SK-N-SH treated with all-trans-retinoic acid at 6 μM for 48 hours (cell line): Measurements from ENCODE around the gene KIF21A.

ENCODE experiments used
- ATAC-seq: fragments of 200-7000 bp; cut with Tn5 transposase; 3 replicates; pipeline ENCODE4 v1.9.1; 2020; ENCODE audit warnings: mild to moderate bottlenecking, moderate library complexity
- BACH2 ChIP-seq: fragments of 250-450 bp; sonication (Bioruptor Pico); IDR thresholded peaks from 2 replicates; pipeline ENCODE4 v1.9.0; 2021; ENCODE audit warnings: mild to moderate bottlenecking, borderline replicate concordance
- CSDC2 ChIP-seq: fragments of 250-450 bp; sonication (Bioruptor Pico); IDR thresholded peaks from 2 replicates; pipeline ENCODE4 v1.5.0; 2020; ENCODE audit warnings: mild to moderate bottlenecking, moderate library complexity
- ESRRG ChIP-seq: fragments of 250-450 bp; sonication (Bioruptor Pico); IDR thresholded peaks from 2 replicates; pipeline ENCODE4 v1.6.1; 2021; ENCODE audit warnings: mild to moderate bottlenecking
- GLIS3 ChIP-seq: fragments of 250-450 bp; sonication (Bioruptor Pico); IDR thresholded peaks from 2 replicates; pipeline ENCODE4 v1.5.0; 2020; ENCODE audit warnings: mild to moderate bottlenecking, moderate library complexity
- ISL1 ChIP-seq: fragments of 250-450 bp; sonication (Bioruptor Pico); IDR thresholded peaks from 2 replicates; pipeline ENCODE4 v2.1.2; 2022; ENCODE audit warnings: mild to moderate bottlenecking, moderate library complexity
- OSR1 ChIP-seq: fragments of 250-450 bp; sonication (Bioruptor Pico); IDR thresholded peaks from 2 replicates; pipeline ENCODE4 v1.8.0; 2022; ENCODE audit warnings: moderate library complexity, mild to moderate bottlenecking, inconsistent platforms
- PPARA ChIP-seq: fragments of 250-450 bp; sonication (Bioruptor Pico); IDR thresholded peaks from 2 replicates; pipeline ENCODE4 v1.5.0; 2020; ENCODE audit warnings: mild to moderate bottlenecking, borderline replicate concordance
- RARB ChIP-seq: fragments of 250-450 bp; sonication (Bioruptor Pico); IDR thresholded peaks from 2 replicates; pipeline ENCODE4 v1.8.0; 2021; ENCODE audit warnings: mild to moderate bottlenecking, moderate library complexity
- SNAI2 ChIP-seq: fragments of 250-450 bp; sonication (Bioruptor Pico); IDR thresholded peaks from 2 replicates; pipeline ENCODE4 v1.5.0; 2020; ENCODE audit warnings: mild to moderate bottlenecking, moderate library complexity
- TCF4 ChIP-seq: fragments of 250-450 bp; sonication (Bioruptor Pico); IDR thresholded peaks from 2 replicates; pipeline ENCODE4 v1.8.0; 2021; ENCODE audit warnings: mild to moderate bottlenecking, moderate library complexity, borderline replicate concordance
- TOX ChIP-seq: fragments of 250-450 bp; sonication (Bioruptor Pico); IDR thresholded peaks from 2 replicates; pipeline ENCODE4 v1.8.0; 2021; ENCODE audit warnings: mild to moderate bottlenecking, moderate library complexity, borderline replicate concordance
- ZC3H10 ChIP-seq: fragments of 250-450 bp; sonication (Bioruptor Pico); IDR thresholded peaks from 2 replicates; pipeline ENCODE4 v1.5.1; 2021; ENCODE audit warnings: mild to moderate bottlenecking, moderate library complexity
- ZFP3 ChIP-seq: fragments of 250-450 bp; sonication (Bioruptor Pico); IDR thresholded peaks from 2 replicates; pipeline ENCODE4 v1.5.0; 2020; ENCODE audit warnings: mild to moderate bottlenecking, moderate library complexity
- ZFP30 ChIP-seq: fragments of 450-650 bp; formaldehyde crosslinking; IDR thresholded peaks from 2 replicates; pipeline ENCODE4 v1.5.0; 2022; ENCODE audit warnings: mild to moderate bottlenecking, moderate library complexity
- ZNF8 ChIP-seq: fragments of 450-650 bp; formaldehyde crosslinking; IDR thresholded peaks from 2 replicates; pipeline ENCODE4 v1.5.0; 2020; ENCODE audit warnings: mild to moderate bottlenecking, moderate library complexity
- TF ChIP-seq, protein P1 (sequence below): fragments of 250-450 bp; sonication (Bioruptor Pico); IDR thresholded peaks from 2 replicates; pipeline ENCODE4 v1.5.1; 2021; ENCODE audit warnings: mild to moderate bottlenecking, moderate library complexity
- TF ChIP-seq, protein P2 (sequence below): fragments of 250-450 bp; sonication (Bioruptor Pico); IDR thresholded peaks from 2 replicates; pipeline ENCODE4 v1.5.1; 2020; ENCODE audit warnings: low read depth, mild to moderate bottlenecking, moderate library complexity
- TF ChIP-seq, protein P3 (sequence below): fragments of 250-450 bp; sonication (Bioruptor Pico); IDR thresholded peaks from 2 replicates; pipeline ENCODE4 v1.8.0; 2020; ENCODE audit warnings: mild to moderate bottlenecking, moderate library complexity, borderline replicate concordance
- TF ChIP-seq, protein P4 (sequence below): fragments of 250-450 bp; sonication (Bioruptor Pico); IDR thresholded peaks from 2 replicates; pipeline ENCODE4 v1.5.0; 2020; ENCODE audit warnings: mild to moderate bottlenecking, moderate library complexity
- TF ChIP-seq, protein P5 (sequence below): fragments of 250-450 bp; sonication (Bioruptor Pico); IDR thresholded peaks from 2 replicates; pipeline ENCODE4 v1.8.0; 2021; ENCODE audit warnings: low read depth, mild to moderate bottlenecking, moderate library complexity, borderline replicate concordance

The KIF21A gene

DNA sequence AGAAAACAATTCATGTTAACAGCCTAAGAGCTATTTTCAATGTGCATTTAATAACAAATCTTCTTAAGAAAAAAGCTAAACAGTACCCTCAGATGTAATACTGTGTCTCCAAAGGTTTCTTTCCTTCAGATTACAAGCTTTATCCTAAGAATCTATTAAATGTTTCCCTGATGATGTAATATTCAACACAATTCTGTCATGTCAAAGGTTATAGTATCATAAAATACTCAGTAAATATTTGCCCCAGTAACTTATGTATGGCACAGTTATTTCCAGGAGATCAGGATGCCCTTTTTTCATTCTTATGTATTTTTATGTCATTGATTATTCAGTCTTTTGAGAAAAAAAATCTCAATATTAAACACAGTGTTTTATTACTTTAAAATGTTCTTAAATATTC is 128.4 kb downstream of the KIF21A start:
- no peak for ATAC-seq
- TF ChIP-seq ISL1 (CRISPR knock-in tag) (no peak), ZFP30 (CRISPR knock-in tag) (no peak), TCF4 (CRISPR knock-in tag) (no peak), ZC3H10 (CRISPR knock-in tag) (no peak), GLIS3 (CRISPR knock-in tag) (no peak), CSDC2 (no peak)
- TF ChIP-seq, protein P1, sequence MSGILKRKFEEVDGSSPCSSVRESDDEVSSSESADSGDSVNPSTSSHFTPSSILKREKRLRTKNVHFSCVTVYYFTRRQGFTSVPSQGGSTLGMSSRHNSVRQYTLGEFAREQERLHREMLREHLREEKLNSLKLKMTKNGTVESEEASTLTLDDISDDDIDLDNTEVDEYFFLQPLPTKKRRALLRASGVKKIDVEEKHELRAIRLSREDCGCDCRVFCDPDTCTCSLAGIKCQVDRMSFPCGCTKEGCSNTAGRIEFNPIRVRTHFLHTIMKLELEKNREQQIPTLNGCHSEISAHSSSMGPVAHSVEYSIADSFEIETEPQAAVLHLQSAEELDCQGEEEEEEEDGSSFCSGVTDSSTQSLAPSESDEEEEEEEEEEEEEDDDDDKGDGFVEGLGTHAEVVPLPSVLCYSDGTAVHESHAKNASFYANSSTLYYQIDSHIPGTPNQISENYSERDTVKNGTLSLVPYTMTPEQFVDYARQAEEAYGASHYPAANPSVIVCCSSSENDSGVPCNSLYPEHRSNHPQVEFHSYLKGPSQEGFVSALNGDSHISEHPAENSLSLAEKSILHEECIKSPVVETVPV, result no peak
- TF ChIP-seq, protein P2, sequence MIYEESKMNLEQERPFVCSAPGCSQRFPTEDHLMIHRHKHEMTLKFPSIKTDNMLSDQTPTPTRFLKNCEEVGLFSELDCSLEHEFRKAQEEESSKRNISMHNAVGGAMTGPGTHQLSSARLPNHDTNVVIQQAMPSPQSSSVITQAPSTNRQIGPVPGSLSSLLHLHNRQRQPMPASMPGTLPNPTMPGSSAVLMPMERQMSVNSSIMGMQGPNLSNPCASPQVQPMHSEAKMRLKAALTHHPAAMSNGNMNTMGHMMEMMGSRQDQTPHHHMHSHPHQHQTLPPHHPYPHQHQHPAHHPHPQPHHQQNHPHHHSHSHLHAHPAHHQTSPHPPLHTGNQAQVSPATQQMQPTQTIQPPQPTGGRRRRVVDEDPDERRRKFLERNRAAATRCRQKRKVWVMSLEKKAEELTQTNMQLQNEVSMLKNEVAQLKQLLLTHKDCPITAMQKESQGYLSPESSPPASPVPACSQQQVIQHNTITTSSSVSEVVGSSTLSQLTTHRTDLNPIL (CRISPR knock-in tag), result no peak

DNA sequence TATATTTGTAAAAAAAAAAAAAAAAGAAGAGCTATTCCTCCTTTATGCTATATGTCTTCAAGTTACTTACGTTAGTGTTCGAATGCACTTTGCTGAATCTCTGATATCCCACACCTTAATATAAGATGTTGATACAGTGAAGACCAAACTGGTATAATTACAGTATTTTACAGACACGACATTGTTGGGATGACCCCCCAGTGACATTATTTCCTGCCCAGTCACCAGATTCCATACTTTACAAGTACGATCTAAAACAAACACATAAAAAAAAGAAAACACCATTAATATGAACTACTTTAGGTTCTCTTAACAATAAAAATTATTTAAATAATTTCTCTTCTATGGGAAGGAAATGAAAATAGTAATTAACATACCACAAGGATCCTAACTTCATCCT is 133.4 kb downstream of the KIF21A start:
- no peak for ATAC-seq
- TF ChIP-seq PPARA (CRISPR knock-in tag), result no peak
- TF ChIP-seq, protein P3, sequence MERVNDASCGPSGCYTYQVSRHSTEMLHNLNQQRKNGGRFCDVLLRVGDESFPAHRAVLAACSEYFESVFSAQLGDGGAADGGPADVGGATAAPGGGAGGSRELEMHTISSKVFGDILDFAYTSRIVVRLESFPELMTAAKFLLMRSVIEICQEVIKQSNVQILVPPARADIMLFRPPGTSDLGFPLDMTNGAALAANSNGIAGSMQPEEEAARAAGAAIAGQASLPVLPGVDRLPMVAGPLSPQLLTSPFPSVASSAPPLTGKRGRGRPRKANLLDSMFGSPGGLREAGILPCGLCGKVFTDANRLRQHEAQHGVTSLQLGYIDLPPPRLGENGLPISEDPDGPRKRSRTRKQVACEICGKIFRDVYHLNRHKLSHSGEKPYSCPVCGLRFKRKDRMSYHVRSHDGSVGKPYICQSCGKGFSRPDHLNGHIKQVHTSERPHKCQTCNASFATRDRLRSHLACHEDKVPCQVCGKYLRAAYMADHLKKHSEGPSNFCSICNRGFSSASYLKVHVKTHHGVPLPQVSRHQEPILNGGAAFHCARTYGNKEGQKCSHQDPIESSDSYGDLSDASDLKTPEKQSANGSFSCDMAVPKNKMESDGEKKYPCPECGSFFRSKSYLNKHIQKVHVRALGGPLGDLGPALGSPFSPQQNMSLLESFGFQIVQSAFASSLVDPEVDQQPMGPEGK, result no peak
- TF ChIP-seq ESRRG (CRISPR knock-in tag), result no peak
- no peak for TF ChIP-seq ZFP3 (CRISPR knock-in tag)
- TF ChIP-seq, protein P4, sequence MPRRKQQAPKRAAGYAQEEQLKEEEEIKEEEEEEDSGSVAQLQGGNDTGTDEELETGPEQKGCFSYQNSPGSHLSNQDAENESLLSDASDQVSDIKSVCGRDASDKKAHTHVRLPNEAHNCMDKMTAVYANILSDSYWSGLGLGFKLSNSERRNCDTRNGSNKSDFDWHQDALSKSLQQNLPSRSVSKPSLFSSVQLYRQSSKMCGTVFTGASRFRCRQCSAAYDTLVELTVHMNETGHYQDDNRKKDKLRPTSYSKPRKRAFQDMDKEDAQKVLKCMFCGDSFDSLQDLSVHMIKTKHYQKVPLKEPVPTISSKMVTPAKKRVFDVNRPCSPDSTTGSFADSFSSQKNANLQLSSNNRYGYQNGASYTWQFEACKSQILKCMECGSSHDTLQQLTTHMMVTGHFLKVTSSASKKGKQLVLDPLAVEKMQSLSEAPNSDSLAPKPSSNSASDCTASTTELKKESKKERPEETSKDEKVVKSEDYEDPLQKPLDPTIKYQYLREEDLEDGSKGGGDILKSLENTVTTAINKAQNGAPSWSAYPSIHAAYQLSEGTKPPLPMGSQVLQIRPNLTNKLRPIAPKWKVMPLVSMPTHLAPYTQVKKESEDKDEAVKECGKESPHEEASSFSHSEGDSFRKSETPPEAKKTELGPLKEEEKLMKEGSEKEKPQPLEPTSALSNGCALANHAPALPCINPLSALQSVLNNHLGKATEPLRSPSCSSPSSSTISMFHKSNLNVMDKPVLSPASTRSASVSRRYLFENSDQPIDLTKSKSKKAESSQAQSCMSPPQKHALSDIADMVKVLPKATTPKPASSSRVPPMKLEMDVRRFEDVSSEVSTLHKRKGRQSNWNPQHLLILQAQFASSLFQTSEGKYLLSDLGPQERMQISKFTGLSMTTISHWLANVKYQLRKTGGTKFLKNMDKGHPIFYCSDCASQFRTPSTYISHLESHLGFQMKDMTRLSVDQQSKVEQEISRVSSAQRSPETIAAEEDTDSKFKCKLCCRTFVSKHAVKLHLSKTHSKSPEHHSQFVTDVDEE (CRISPR knock-in tag), result no peak
- no peak for TF ChIP-seq GLIS3 (CRISPR knock-in tag)
- no peak for TF ChIP-seq ISL1 (CRISPR knock-in tag)
- TF ChIP-seq RARB (CRISPR knock-in tag), result no peak
- TF ChIP-seq SNAI2, result no peak

DNA sequence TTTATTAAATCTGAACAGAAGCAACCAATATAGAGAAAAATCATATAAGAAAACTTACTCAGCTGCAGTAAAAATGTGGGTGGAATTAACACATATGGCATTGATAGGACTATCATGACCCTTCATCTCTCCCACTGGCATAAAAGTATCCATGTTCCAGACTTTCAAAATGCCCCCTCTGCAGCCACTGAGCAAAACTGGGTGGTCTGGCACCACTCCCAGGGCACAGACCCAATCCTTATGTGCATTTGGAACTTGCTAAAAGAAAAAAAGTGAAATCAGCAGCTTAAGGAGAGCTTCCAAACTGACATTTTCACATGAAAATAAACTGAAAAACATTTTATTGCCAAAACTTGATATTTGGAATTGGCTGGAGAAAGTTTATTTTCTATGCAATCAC is 141.5 kb downstream of the KIF21A start:
- TF ChIP-seq ESRRG (CRISPR knock-in tag), result no peak
- TF ChIP-seq TCF4 (CRISPR knock-in tag), result no peak
- TF ChIP-seq TOX (CRISPR knock-in tag), result no peak
- no peak for TF ChIP-seq CSDC2
- TF ChIP-seq, protein P1, result no peak
- ATAC-seq, result no peak

DNA sequence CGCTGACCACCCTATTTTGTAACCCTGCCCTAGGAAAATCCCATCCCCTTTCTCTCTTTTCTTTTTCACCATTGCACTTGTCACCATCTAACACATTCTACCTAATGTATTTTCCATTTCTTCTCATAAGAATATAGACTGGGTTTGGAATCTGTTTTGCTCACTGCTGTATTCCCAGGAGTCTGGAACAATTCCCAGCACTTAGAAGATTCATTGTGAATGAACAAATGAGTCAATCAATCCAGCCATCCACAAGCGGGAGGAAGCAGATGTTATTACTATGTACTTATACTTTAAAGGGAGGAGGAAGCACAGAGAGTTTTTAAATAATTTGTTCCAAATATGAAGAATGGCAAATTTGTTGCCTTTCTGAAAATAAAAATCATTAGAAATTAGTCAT is 142.1 kb downstream of the KIF21A start:
- ATAC-seq, result no peak
- TF ChIP-seq, protein P5, sequence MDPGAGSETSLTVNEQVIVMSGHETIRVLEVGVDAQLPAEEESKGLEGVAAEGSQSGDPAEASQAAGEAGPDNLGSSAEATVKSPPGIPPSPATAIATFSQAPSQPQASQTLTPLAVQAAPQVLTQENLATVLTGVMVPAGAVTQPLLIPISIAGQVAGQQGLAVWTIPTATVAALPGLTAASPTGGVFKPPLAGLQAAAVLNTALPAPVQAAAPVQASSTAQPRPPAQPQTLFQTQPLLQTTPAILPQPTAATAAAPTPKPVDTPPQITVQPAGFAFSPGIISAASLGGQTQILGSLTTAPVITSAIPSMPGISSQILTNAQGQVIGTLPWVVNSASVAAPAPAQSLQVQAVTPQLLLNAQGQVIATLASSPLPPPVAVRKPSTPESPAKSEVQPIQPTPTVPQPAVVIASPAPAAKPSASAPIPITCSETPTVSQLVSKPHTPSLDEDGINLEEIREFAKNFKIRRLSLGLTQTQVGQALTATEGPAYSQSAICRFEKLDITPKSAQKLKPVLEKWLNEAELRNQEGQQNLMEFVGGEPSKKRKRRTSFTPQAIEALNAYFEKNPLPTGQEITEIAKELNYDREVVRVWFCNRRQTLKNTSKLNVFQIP (CRISPR knock-in tag), result no peak
- TF ChIP-seq ISL1 (CRISPR knock-in tag), result no peak
- TF ChIP-seq OSR1 (CRISPR knock-in tag), result no peak
- TF ChIP-seq, protein P2 (CRISPR knock-in tag), result no peak
- TF ChIP-seq GLIS3 (CRISPR knock-in tag), result no peak
- TF ChIP-seq, protein P3, result no peak
- no peak for TF ChIP-seq RARB (CRISPR knock-in tag)
- no peak for TF ChIP-seq TOX (CRISPR knock-in tag)
- no peak for TF ChIP-seq ZFP30 (CRISPR knock-in tag)
- no peak for TF ChIP-seq TCF4 (CRISPR knock-in tag)
- TF ChIP-seq PPARA (CRISPR knock-in tag), result no peak
- no peak for TF ChIP-seq ESRRG (CRISPR knock-in tag)
- TF ChIP-seq CSDC2, result no peak
- TF ChIP-seq ZNF8, result no peak
- no peak for TF ChIP-seq BACH2 (CRISPR knock-in tag)
- no peak for TF ChIP-seq ZFP3 (CRISPR knock-in tag)
- no peak for TF ChIP-seq SNAI2
